ENCODE measurements around the gene OSBPL5. TPM values are rescaled to one million over a fixed set of nuclear protein-coding genes. Genes with fewer than 3 reads are reported as not detected.

The OSBPL5 gene
- total RNA-seq, 1 donor from 2014 or later = 88.4 TPM

DNA sequence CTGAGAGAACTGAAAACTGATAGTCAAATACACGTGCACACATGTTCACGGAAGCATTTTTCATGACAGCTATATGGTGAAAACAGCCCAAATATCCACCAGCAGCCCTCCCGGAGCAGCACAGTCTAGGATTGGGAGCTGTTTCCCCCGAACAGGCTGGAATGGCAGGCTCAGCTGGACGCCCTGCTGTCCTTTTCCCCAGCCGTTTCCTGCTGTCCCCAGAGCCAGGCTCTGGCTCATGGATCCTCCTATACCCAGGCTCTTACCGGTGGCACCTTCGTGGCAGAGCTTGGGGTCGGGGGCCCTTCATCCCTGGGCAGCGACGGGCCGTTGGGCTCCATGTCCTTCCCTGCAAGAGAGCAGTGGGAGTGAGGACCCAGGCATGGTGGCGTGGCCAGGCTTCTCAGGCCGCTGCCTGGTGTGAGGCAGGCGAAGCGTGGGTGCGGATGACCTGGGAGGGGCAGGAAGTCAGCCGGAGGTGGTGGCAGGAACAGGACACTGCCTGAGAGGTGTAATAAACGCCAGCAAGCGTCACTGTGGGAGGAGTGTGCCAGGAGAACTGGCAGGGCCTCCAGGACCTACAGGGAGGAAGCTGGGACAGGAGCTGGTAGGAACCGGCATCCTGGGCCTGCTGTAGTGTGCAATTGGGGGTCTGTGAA, 38.8 kb downstream of the OSBPL5 start:
- peaks cover 63% of the 10 kb centered on the region for H3K4me1 ChIP-seq
- no peak for DNase-seq (ENCODE audit: extremely low spot score in 2 of 2)
- intact Hi-C loops (cut with DNase I) = loop anchor here (5.0 kb wide), 1 partner anchor 36 kb away; no protein-coding TSS in a partner anchor
- no peaks in the 10 kb centered on the region for H3K27me3 ChIP-seq
- peak overlapping the region; percentile 72 for H3K27ac ChIP-seq
- H3K9me3 ChIP-seq = no peaks in the 10 kb centered on the region
- H3K36me3 ChIP-seq = peaks cover 0 to 10% of the 10 kb centered on the region in 2 donors
- TF ChIP-seq POLR2A (IDR thresholded peaks at IDR 0.05) (no peak), POLR2AphosphoS5 (IDR thresholded peaks at IDR 0.05; ENCODE audit: insufficient read depth in 1 of 2, low read depth in 1 of 2) (peak; percentile 60 to 63)
- no peak overlapping the region for H3K4me3 ChIP-seq

DNA sequence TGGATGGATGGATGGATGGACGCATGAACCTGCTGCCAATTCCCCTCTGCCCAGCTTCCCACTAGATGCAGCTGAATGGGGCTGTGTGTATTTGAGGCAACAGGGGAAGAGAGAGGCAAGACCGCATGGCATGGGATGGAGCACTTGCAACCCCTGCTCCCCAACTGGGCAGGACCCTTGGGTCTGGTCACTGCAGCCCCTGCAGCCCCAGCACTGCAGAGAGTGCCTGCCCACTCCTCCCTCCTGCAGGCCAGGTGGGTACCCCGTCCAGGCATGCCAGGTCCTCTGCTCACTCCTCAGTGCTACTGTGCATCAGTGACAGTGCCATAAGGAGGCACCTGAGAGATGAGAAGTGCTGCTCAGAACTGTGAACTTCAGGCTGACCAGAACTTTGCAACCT, 40.3 kb downstream of the OSBPL5 start:
- Histone ChIP-seq H3K36me3 (peaks cover 0 to 20% of the 10 kb centered on the region in 2 donors), H3K4me3 (no peak overlapping the region), H3K27ac (peak overlapping the region; percentile 92), H3K4me1 (peaks cover 48% of the 10 kb centered on the region), H3K27me3 (no peaks in the 10 kb centered on the region), H3K9me3 (no peaks in the 10 kb centered on the region)
- no peak for TF ChIP-seq POLR2AphosphoS5 (IDR thresholded peaks at IDR 0.05; ENCODE audit: insufficient read depth in 1 of 2, low read depth in 1 of 2)
- TF ChIP-seq, protein P1, sequence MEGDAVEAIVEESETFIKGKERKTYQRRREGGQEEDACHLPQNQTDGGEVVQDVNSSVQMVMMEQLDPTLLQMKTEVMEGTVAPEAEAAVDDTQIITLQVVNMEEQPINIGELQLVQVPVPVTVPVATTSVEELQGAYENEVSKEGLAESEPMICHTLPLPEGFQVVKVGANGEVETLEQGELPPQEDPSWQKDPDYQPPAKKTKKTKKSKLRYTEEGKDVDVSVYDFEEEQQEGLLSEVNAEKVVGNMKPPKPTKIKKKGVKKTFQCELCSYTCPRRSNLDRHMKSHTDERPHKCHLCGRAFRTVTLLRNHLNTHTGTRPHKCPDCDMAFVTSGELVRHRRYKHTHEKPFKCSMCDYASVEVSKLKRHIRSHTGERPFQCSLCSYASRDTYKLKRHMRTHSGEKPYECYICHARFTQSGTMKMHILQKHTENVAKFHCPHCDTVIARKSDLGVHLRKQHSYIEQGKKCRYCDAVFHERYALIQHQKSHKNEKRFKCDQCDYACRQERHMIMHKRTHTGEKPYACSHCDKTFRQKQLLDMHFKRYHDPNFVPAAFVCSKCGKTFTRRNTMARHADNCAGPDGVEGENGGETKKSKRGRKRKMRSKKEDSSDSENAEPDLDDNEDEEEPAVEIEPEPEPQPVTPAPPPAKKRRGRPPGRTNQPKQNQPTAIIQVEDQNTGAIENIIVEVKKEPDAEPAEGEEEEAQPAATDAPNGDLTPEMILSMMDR (IDR thresholded peaks at IDR 0.05) = no peak
- TF ChIP-seq POLR2A (IDR thresholded peaks at IDR 0.05) = no peak
- intact Hi-C loops (cut with DNase I) = loop anchor here (5.0 kb wide), 1 partner anchor 37 kb away; no protein-coding TSS in a partner anchor
- no peak for DNase-seq (ENCODE audit: extremely low spot score in 2 of 2)

DNA sequence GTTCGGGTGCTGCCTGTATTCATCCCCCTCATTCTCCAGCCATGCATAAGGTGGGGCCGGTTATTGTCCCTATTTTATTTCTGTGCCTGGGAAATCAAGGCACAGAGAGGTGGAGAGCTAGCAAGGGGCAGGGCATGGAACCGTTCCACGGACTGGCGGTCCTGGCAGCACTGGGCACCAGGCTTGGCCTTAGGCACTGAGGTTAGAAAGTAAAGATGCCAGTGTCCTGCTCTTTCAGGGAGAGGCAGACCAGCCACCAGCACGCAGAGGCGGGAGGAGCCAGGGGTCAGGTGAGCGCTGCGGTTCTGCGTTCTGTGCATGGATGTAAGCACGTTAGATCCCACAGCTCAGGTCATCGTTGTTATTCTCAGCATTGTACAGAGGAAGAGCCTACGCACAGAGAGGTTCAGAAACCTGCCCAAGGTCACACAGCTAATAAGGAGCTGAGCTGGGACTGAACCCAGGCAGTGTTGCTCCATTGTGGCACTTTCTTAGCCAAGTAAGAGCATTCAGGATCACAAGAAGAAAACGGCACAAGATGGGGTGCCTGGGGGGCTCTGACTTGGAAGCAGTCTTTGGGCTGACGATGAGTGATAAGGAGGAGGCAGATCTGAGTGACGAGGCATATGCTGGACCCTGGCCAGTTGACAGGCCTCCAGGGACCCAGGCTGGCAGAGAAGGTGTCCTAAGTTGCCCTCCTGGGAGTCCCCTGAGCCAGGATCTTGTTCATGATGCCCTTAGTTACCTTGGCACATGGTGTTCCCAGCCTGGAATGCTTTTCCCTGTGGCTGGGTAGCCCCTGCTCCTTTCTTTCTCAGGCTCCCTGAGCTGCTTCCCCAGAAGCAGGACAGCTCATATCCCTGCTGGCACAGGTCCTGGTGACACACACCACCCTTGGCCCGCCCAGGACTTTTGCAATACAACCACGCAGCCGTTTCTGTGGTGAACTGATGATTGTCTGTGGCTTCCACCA, 41.1 kb downstream of the OSBPL5 start:
- Histone ChIP-seq H3K27ac (peak overlapping the region; percentile 92), H3K4me1 (peaks cover 44% of the 10 kb centered on the region), H3K4me3 (no peak overlapping the region), H3K9me3 (no peaks in the 10 kb centered on the region), H3K36me3 (peaks cover 0 to 28% of the 10 kb centered on the region in 2 donors), H3K27me3 (no peaks in the 10 kb centered on the region)
- no peak for TF ChIP-seq POLR2A (IDR thresholded peaks at IDR 0.05)
- TF ChIP-seq POLR2AphosphoS5 (IDR thresholded peaks at IDR 0.05; ENCODE audit: insufficient read depth in 1 of 2, low read depth in 1 of 2) = peak; percentile 81 to 82
- intact Hi-C loops (cut with DNase I) = no loop called here
- DNase-seq (ENCODE audit: extremely low spot score in 2 of 2) = peak in 1 of 2 donors; percentile 97

DNA sequence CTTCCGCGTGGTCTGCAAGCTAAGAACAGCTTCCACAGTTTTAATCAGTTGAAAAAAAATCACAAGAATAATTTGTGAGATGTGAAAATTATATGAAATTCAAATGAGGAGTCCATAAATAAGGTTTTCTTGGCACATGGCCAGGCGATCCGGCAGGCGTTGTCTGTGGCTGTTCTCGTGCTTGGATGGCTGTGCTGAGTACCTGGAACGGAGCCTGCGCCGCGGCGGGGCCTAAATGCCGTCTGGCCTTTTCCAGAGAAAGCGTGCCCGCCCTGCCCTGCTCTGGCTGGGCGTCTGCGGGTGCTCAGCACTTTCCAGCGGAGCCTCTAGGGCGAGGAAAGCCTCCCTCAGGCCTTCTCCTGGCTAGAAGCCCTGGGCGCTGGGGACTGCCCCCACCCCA, 41.8 kb downstream of the OSBPL5 start:
- intact Hi-C loops (cut with DNase I) = no loop called here
- Histone ChIP-seq H3K27me3 (no peaks in the 10 kb centered on the region), H3K27ac (peak overlapping the region; percentile 92), H3K36me3 (peaks cover 0 to 33% of the 10 kb centered on the region in 2 donors), H3K9me3 (no peaks in the 10 kb centered on the region), H3K4me3 (no peak overlapping the region), H3K4me1 (peaks cover 44% of the 10 kb centered on the region)
- DNase-seq (ENCODE audit: extremely low spot score in 2 of 2) = no peak
- TF ChIP-seq POLR2A (IDR thresholded peaks at IDR 0.05) (no peak), POLR2AphosphoS5 (IDR thresholded peaks at IDR 0.05; ENCODE audit: insufficient read depth in 1 of 2, low read depth in 1 of 2) (peak; percentile 38 to 62)

DNA sequence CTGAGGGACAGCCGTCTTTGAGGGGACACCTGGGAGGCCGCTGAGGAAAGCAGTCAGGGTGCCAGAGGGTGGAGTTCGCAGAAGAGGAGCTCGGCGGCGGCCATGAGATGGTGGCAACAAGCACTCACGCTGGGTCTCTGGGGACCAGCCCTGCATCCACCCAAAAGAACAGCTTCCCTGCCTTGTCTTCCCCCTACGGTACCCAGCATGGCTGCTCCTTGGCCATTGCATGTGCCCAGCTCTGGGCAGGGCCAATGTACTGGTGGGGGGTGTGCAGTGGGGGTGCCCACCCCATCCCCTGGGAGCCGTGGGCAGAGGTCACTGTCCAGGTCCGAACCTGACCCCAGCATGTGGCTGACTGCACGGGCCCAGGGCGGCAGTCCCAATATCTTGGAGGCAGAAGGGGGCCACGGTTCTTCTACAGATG, 42.3 kb downstream of the OSBPL5 start:
- intact Hi-C loops (cut with DNase I) = no loop called here
- no peak for DNase-seq (ENCODE audit: extremely low spot score in 2 of 2)

More for the DNA sequence above, 42.3 kb downstream of the OSBPL5 start:
- peak overlapping the region; percentile 92 for H3K27ac ChIP-seq
- H3K36me3 ChIP-seq = peaks cover 0 to 33% of the 10 kb centered on the region in 2 donors
- H3K27me3 ChIP-seq = no peaks in the 10 kb centered on the region
- H3K9me3 ChIP-seq = no peaks in the 10 kb centered on the region
- no peak overlapping the region for H3K4me3 ChIP-seq
- TF ChIP-seq, protein P1 (IDR thresholded peaks at IDR 0.05) = no peak
- TF ChIP-seq POLR2A (IDR thresholded peaks at IDR 0.05) (no peak), POLR2AphosphoS5 (IDR thresholded peaks at IDR 0.05; ENCODE audit: insufficient read depth in 1 of 2, low read depth in 1 of 2) (no peak)
- peaks cover 44% of the 10 kb centered on the region for H3K4me1 ChIP-seq
